HL-60 (cell line): ENCODE data around the gene FGD5.

Experiments used
- CTCF ChIP-seq: IDR thresholded peaks from one replicate; pipeline ENCODE4 v1.5.1; 2011; ENCODE audit warnings: low read length, control low read depth, inconsistent platforms; ENCODE audit not compliant: insufficient read depth
- GABPA ChIP-seq: IDR thresholded peaks from 2 replicates; pipeline ENCODE4 v1.6.1; 2012; ENCODE audit warnings: low read depth
- POLR2AphosphoS5 ChIP-seq: IDR thresholded peaks from 2 replicates; pipeline ENCODE4 v1.6.1; 2012; ENCODE audit warnings: low read depth
- REST ChIP-seq: IDR thresholded peaks from 2 replicates; pipeline ENCODE4 v1.6.1; 2012; ENCODE audit warnings: low read depth; ENCODE audit not compliant: insufficient replicate concordance

GRCh38 chr3:14859880-14860279 is 41.1 kb downstream of the FGD5 start:
- TF ChIP-seq REST (no peak), CTCF (no peak), POLR2AphosphoS5 (no peak), GABPA (no peak)
